GM21619 (cell line): ENCODE measurements around the gene PRKCG.

Source experiments
- ATAC-seq: cut with Tn5 transposase; IDR thresholded peaks from one replicate; pipeline ENCODE4 v1.9.1; 2021; ENCODE audit not compliant: unreplicated experiment

The PRKCG gene

DNA sequence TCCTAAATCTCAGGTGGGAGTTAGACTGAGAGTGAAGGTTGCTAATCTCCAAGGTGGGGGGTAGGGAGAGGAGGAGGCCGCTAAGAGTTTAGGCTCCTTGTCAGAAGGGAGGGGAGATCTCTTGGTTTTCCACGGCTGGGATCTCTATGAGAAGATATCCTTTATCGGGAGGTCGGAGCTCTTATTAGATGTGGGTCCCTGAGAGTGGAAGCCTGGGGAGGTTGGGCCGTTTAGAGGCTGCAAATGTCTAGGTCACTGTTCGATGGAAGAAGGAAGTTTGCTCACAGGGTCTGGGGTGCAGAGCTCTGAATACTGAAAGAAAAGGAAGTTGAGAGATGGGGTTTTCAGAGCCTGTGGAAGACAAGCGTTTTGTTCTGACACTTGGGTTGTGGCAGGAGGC lies 10.5 kb upstream of the PRKCG start:
- no peak for ATAC-seq

DNA sequence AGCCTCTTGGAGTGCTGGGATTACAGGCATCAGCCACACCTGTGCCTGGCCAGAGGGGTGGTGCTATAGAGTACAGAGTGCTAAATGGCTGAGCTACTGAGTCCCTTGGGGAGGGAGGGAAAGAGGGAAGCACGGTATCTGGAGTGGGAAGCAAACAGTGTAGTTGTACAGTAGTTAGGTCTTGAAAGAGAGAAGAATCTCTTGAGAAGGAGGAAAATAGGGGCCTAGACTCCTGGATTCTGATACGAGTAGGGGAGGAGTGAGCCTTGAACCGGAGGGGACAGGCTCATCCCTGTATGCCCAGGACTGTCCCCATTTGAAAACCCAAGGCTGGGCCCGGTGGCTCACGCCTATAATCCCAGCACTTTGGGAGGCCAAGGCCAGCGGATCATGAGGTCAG lies 9.2 kb upstream of the PRKCG start:
- no peak for ATAC-seq

DNA sequence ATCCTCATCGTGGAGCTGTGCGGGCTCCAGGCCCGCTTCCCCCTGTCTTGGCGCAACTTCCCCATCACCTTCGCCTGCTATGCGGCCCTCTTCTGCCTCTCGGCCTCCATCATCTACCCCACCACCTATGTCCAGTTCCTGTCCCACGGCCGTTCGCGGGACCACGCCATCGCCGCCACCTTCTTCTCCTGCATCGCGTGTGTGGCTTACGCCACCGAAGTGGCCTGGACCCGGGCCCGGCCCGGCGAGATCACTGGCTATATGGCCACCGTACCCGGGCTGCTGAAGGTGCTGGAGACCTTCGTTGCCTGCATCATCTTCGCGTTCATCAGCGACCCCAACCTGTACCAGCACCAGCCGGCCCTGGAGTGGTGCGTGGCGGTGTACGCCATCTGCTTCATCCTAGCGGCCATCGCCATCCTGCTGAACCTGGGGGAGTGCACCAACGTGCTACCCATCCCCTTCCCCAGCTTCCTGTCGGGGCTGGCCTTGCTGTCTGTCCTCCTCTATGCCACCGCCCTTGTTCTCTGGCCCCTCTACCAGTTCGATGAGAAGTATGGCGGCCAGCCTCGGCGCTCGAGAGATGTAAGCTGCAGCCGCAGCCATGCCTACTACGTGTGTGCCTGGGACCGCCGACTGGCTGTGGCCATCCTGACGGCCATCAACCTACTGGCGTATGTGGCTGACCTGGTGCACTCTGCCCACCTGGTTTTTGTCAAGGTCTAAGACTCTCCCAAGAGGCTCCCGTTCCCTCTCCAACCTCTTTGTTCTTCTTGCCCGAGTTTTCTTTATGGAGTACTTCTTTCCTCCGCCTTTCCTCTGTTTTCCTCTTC lies 8.0 kb upstream of the PRKCG start:
- no peak for ATAC-seq

GRCh38 chr19:53874606-53874990 lies 7.4 kb upstream of the PRKCG start:
- no peak for ATAC-seq

DNA sequence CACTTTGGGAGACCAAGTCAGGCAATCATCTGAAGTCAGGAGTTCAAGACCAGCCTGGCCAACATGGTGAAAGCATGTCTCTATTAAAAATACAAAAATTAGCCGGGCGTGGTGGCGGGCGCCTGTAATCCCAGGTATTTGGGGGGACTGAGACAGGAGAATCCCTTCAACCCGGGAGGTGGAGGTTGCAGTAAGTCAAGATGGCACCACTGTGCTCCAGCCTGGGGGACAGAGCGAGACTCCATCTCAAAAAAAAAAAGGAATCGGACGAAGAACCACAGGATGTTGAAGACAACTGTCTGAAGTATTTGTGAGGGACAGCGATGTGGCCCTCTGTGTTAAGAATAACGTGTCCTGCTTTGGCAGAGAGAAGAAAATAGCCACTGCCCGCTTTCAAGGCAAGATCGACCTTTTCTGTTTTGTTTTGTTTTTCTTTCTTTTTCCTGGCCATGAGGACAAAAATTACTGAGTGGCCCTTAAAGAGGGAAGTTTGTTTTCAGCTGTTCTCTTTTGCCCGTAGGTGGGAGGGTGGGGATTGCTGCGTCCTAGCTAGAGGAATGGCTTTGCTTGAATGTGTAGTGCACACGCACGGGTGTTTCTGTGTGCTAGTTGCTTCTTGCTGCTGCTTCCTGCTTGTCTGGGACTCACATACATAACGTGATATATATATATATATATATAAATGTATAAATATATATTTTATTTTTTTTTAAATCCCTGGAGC lies 6.2 kb upstream of the PRKCG start:
- ATAC-seq = no peak

- ATAC-seq = no peak
Measured at GRCh38 chr19:53876651-53877224, 5.3 kb upstream of the PRKCG start.

GRCh38 chr19:53877361-53877766 lies 4.6 kb upstream of the PRKCG start:
- no peak for ATAC-seq

- ATAC-seq = no peak
Measured at GRCh38 chr19:53878776-53879139, 3.2 kb upstream of the PRKCG start.

GRCh38 chr19:53879140-53880081 lies 2.6 kb upstream of the PRKCG start:
- peak; percentile 76 for ATAC-seq

- no peak for ATAC-seq
Measured at GRCh38 chr19:53880711-53881481, 1.1 kb upstream of the PRKCG start.

DNA sequence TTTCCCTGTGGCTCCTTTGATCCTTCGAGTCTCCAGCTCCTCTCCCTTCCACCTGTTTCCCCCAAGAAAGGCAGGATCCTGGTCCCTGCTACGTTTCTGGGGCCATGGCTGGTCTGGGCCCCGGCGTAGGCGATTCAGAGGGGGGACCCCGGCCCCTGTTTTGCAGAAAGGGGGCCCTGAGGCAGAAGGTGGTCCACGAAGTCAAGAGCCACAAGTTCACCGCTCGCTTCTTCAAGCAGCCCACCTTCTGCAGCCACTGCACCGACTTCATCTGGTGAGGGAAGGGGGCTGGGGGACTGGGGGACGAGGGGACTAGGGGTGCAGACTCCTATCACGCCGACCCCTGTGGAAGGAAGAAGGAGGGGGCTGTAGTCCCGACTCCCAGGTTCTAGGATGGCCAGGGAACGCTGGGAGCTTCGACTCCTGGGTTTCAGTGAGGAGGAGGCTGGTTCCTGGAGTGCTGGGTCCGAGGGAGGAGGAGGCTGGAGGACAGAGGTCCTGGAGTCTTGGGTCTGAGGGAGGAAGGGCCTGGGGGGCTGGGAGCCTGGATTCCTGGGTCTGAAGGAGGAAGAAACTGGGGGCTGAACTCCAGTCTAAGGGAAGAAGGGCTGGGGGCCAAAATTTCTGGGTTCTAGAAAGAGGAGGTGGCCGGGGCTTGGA lies 524 bp downstream of the PRKCG start:
- ATAC-seq = no peak

DNA sequence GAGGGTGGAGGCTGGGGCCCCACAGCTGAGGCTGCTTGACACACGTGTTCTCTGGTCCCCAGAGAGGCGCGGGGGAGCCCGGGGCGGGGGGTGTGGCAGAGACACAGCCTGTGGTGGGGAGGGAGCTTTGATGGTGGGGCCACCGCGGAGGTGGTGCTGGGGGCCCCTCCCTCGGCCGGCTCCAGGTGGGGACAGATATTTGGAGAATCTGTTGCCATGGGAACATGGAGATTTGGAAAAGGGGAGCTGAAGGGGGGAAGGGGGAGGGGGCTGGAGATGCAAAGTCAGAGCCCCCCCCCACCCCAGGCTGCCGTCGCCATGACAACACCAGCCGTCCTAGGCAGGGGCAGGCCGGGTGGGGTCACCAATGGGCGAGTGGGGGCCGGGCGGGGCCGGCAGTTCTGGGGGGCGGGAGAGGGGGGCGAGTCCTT lies 1.2 kb downstream of the PRKCG start:
- ATAC-seq = no peak

GRCh38 chr19:53883741-53884140 lies 1.7 kb downstream of the PRKCG start:
- ATAC-seq = no peak

DNA sequence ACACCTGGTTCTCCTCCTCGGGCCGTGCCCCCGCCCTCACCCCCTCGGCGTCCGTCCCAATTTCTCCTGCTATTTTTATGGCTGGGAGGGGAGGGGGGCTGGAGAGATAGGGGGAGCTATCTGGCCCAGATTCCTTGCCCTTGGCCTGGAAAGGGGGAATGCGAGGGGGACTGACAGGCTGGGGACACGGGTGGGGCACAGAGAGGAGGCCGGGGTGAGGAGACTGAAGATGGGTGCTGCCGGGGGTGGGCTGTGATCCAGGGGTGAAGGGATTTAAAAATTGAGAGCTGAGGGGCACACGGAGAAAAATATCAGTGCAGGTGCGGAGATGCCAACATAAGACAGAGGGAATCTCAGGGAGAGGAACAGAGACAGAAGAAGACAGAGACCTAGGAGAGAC lies 2.3 kb downstream of the PRKCG start:
- ATAC-seq = no peak

DNA sequence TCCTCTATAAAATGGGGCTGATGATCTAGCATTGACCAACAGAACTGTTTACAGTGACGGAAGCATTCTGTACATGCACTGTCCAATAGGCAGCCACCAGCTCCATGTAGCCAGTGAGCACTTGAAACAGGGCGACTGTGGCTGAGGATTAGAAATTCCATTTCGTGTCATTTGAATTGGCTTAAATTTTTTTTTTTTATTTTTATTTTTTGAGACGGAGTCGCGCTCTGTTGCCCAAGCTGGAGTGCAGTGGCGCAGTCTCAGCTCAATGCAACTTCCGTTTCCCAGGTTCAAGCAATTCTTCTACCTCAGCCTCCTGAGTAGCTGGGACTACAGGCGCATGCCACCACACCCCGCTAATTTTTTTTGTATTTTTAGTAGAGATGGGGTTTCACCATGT lies 3.0 kb downstream of the PRKCG start:
- ATAC-seq = no peak

DNA sequence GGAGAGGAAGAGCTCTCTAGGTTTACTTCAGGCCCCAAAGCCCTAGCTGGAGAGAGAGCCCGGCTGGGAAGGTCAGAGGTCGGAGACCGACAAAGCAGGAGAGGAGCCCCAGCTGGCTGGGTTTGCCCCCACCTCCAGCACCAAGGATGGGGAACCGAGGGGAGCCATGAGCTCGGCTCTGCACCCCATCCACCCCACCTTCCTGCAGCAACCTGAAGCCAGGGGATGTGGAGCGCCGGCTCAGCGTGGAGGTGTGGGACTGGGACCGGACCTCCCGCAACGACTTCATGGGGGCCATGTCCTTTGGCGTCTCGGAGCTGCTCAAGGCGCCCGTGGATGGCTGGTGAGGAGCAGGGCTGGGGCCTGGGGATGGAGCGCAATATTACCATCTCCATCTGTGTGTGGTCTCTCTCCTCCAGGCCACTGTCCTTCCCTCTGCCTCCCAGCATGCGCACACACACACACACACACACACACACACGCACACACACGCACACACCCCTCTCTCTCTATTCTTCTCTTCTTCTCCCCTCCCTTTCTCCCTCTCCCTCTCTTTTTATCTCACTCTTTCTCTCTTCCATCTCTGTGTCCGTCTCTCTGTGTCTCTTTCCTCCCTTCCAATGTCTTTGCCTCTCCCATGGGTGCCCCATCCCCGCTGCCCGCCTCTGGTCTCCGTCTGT lies 10.4 kb downstream of the PRKCG start:
- ATAC-seq = no peak

GRCh38 chr19:53892981-53893325 lies 11.0 kb downstream of the PRKCG start:
- ATAC-seq = no peak

GRCh38 chr19:53894707-53895106 lies 12.7 kb downstream of the PRKCG start:
- ATAC-seq = no peak

GRCh38 chr19:53896682-53897081 lies 14.7 kb downstream of the PRKCG start:
- ATAC-seq = no peak
